ENCODE measurements around the gene VAPB.

DNA sequence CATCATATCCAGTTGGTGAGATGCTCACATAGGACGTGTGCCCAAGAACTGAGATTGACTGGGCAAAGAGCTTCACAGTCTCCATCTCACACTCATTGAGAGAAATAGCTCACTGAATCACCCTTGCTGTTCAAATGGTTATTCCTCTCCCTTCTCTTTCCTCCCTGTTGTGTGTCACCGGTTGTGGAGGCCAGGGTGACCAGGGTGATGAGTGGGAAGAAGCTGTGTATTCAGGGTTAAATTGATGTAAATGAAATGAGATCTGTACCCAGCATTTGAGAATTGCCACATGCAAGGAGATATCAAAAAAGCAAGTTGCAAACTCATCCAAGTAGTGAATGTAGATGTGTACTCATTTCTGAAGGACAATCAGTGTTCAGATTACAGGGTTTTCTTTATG, 36.6 kb upstream of the VAPB start:
- TF ChIP-seq, protein P1, sequence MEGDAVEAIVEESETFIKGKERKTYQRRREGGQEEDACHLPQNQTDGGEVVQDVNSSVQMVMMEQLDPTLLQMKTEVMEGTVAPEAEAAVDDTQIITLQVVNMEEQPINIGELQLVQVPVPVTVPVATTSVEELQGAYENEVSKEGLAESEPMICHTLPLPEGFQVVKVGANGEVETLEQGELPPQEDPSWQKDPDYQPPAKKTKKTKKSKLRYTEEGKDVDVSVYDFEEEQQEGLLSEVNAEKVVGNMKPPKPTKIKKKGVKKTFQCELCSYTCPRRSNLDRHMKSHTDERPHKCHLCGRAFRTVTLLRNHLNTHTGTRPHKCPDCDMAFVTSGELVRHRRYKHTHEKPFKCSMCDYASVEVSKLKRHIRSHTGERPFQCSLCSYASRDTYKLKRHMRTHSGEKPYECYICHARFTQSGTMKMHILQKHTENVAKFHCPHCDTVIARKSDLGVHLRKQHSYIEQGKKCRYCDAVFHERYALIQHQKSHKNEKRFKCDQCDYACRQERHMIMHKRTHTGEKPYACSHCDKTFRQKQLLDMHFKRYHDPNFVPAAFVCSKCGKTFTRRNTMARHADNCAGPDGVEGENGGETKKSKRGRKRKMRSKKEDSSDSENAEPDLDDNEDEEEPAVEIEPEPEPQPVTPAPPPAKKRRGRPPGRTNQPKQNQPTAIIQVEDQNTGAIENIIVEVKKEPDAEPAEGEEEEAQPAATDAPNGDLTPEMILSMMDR (IDR thresholded peaks at IDR 0.05; ENCODE audit: low read depth, low read length): no peak
- TF ChIP-seq EZH2phosphoT487 (IDR thresholded peaks at IDR 0.05; ENCODE audit: low read depth): no peak

Data from OCI-LY3 (cell line).